Upper lobe of left lung (tissue), 6 donors: ENCODE results near the gene OFD1. TPM values are rescaled to one million over a fixed set of nuclear protein-coding genes. Genes with fewer than 3 reads are reported as not detected.
A peak's percentile ranks its signal among the peaks of the same experiment; 100 is the strongest.

Experiments
- ATAC-seq, 2 donors: fragments of 200-7000 bp; cut with Tn5 transposase; one replicate each; pipeline ENCODE4 v1.9.1; 2022; ENCODE audit warnings: mild to moderate bottlenecking in 2 of 2, moderate library complexity in 2 of 2; ENCODE audit not compliant: low FRiP score in 2 of 2
- DNase-seq, 2 donors: peaks; one replicate each; pipeline ENCODE4 v3.0.0-alpha.2; 2019 to 2020
- H3K27ac ChIP-seq, 4 donors: fragments of 200-600 bp; sonication (generic); one replicate each; pipeline ENCODE4 v1.5.1; 2016 to 2019
- H3K27me3 ChIP-seq, 4 donors: fragments of 200-600 bp; sonication (generic); one replicate each; pipeline ENCODE4 v1.5.1; 2017 to 2019
- H3K36me3 ChIP-seq, 4 donors: fragments of 200-600 bp; sonication (generic); one replicate each; pipeline ENCODE4 v1.5.1; 2016 to 2019
- H3K4me1 ChIP-seq, 4 donors: fragments of 200-600 bp; sonication (generic); one replicate each; pipeline ENCODE4 v1.5.1; 2018 to 2019
- H3K4me3 ChIP-seq, 4 donors: fragments of 200-600 bp; sonication (generic); one replicate each; pipeline ENCODE4 v1.5.1; 2017 to 2019; ENCODE audit warnings: mild to moderate bottlenecking in 2 of 4, moderate library complexity in 1 of 4
- H3K9me3 ChIP-seq, 4 donors: fragments of 200-600 bp; sonication (generic); one replicate each; pipeline ENCODE4 v1.5.1; 2018 to 2019
- EP300 ChIP-seq, 4 donors: sonication (generic); formaldehyde crosslinking; IDR thresholded peaks; one replicate each; pipeline ENCODE4 v1.5.1; 2017; ENCODE audit warnings: antibody characterized with exemption in 4 of 4, control low read depth in 2 of 4
- POLR2A ChIP-seq, 4 donors: fragments of 450-650 bp; IDR thresholded peaks; one replicate each; pipeline ENCODE4 v1.5.1; 2016 to 2017; ENCODE audit warnings: antibody characterized with exemption in 4 of 4, mild to moderate bottlenecking in 2 of 4
- POLR2AphosphoS5 ChIP-seq, 2 donors: sonication (generic); formaldehyde crosslinking; IDR thresholded peaks; one replicate each; pipeline ENCODE4 v1.5.1; 2017; ENCODE audit warnings: antibody characterized with exemption in 2 of 2
- WGBS, 2 donors: methylation state at CpG; one replicate each; pipeline ENCODE4 v1.1.5; 2017 to 2018; 5-methylcytosine and 5-hydroxymethylcytosine counted together
- total RNA-seq, 6 donors: library from RNA; depleted of rRNA in 4 of 6; stranded (reverse); fragments of >200 nt in 4 of 6; gene quantifications; one replicate each; pipeline versions ENCODE4 v1.1.0 to v1.2.1, GENCODE V29; 2016 to 2021
- TF ChIP-seq, protein P1 (sequence below), 6 experiments: fragments of 450-650 bp in 4 of 6; fragments of 200-600 bp in 2 of 6; sonication (generic) in 2 of 6; IDR thresholded peaks; one replicate each; pipeline ENCODE4 v1.5.1; 2016 to 2019; ENCODE audit warnings: antibody characterized with exemption in 6 of 6
- donor health status: DM: no; HTN: no; CAD: no; lungs with moderate emphysema.
- donor health status: DM: no; HTN: yes; CAD: no; lungs with severe emphysema.

OFD1 gene
- total RNA-seq, 6 donors from 2014 or later, result 19.2 to 98.5 (median 37.0) TPM

DNA sequence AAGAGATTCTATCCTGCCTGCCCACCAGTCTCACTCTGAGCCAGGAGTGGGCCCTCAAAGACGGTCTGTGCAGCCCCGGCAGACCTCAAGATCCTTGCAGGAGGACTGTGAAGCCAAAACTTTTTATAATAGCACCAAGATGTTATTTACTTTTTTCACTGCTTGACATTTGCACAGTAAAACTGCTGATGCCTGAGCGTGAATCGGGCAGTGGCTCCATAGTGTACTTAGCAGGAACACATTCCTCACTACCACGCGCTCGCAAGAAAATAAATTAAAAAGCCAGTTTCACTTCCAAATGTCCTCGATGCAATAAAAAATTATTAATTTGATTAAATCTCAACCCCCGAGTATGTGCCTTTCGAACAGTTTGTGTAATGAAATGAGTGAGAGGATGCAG, 59.9 kb downstream of the OFD1 start:
- Histone ChIP-seq H3K27ac (no peak overlapping the region), H3K9me3 (no peaks in the 10 kb centered on the region), H3K4me3 (no peak overlapping the region), H3K4me1 (no peaks in the 10 kb centered on the region), H3K27me3 (no peaks in the 10 kb centered on the region), H3K36me3 (no peaks in the 10 kb centered on the region)
- ATAC-seq, result no peak
- WGBS, 2 donors, result 72 to 88% methylated on average over 10 of the region's 10 CpGs
- no peak for DNase-seq
- TF ChIP-seq POLR2AphosphoS5 (IDR thresholded peaks at IDR 0.05) (no peak), POLR2A (IDR thresholded peaks at IDR 0.05) (no peak), EP300 (IDR thresholded peaks at IDR 0.05) (no peak)
- TF ChIP-seq, protein P1, sequence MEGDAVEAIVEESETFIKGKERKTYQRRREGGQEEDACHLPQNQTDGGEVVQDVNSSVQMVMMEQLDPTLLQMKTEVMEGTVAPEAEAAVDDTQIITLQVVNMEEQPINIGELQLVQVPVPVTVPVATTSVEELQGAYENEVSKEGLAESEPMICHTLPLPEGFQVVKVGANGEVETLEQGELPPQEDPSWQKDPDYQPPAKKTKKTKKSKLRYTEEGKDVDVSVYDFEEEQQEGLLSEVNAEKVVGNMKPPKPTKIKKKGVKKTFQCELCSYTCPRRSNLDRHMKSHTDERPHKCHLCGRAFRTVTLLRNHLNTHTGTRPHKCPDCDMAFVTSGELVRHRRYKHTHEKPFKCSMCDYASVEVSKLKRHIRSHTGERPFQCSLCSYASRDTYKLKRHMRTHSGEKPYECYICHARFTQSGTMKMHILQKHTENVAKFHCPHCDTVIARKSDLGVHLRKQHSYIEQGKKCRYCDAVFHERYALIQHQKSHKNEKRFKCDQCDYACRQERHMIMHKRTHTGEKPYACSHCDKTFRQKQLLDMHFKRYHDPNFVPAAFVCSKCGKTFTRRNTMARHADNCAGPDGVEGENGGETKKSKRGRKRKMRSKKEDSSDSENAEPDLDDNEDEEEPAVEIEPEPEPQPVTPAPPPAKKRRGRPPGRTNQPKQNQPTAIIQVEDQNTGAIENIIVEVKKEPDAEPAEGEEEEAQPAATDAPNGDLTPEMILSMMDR (IDR thresholded peaks at IDR 0.05), result no peak

DNA sequence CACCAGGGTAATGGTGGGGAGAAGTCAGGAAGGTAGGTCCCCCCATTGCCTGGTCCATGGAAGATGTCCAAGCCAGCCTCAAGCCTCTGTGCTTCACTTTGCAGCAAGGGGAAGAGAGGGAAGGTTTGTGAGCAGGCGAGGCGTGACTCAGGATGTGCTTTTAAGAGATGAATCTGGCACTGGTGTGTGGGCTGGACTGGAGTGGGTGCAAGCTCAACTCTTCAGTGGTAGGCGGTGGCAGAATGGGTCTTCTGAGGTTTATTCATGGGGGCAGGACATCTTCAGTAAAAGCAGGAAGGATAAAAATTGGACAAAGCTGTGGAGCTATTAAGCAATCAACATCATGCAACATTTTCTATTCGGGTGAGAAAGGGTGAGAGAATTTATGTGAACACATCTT, 63.0 kb downstream of the OFD1 start:
- Histone ChIP-seq H3K27ac (no peak overlapping the region), H3K36me3 (no peaks in the 10 kb centered on the region), H3K27me3 (no peaks in the 10 kb centered on the region), H3K4me1 (no peaks in the 10 kb centered on the region), H3K4me3 (no peak overlapping the region), H3K9me3 (no peaks in the 10 kb centered on the region)
- TF ChIP-seq EP300 (IDR thresholded peaks at IDR 0.05), result no peak
- TF ChIP-seq POLR2AphosphoS5 (IDR thresholded peaks at IDR 0.05), result no peak
- TF ChIP-seq, protein P1 (IDR thresholded peaks at IDR 0.05), result no peak
- TF ChIP-seq POLR2A (IDR thresholded peaks at IDR 0.05), result no peak
- DNase-seq, result no peak
- no peak for ATAC-seq
- 85 to 88% methylated on average over 4 of the region's 4 CpGs for WGBS, 2 donors

DNA sequence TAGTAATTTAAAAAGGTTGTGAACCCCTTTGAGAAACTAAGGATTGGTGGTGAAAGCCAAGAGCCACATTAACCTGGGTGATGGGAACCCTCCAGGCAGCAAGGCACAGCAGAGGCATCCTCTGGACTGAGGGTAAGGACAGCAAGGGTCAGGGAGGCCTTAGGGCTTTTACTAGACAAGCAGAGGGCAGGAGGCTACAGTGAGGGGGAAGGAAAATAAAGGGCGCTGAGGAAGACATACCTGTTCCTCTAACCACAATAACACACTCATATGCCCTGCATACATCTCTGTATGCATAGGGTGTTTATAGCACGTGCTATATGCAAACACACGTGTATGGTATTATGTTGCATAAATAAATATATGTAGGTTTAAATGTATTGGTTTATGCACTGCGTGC, 63.6 kb downstream of the OFD1 start:
- H3K27me3 ChIP-seq, result no peaks in the 10 kb centered on the region
- no peak overlapping the region for H3K4me3 ChIP-seq
- ATAC-seq (no peak), DNase-seq (no peak)
- no peak for TF ChIP-seq POLR2AphosphoS5 (IDR thresholded peaks at IDR 0.05)
- TF ChIP-seq EP300 (IDR thresholded peaks at IDR 0.05), result no peak
- TF ChIP-seq POLR2A (IDR thresholded peaks at IDR 0.05), result no peak
- TF ChIP-seq, protein P1 (IDR thresholded peaks at IDR 0.05), result no peak
- H3K9me3 ChIP-seq, result no peaks in the 10 kb centered on the region
- no peaks in the 10 kb centered on the region for H3K4me1 ChIP-seq
- no peaks in the 10 kb centered on the region for H3K36me3 ChIP-seq
- WGBS, 2 donors, result 93 to 95% methylated on average over 4 of the region's 4 CpGs
- H3K27ac ChIP-seq, result no peak overlapping the region

DNA sequence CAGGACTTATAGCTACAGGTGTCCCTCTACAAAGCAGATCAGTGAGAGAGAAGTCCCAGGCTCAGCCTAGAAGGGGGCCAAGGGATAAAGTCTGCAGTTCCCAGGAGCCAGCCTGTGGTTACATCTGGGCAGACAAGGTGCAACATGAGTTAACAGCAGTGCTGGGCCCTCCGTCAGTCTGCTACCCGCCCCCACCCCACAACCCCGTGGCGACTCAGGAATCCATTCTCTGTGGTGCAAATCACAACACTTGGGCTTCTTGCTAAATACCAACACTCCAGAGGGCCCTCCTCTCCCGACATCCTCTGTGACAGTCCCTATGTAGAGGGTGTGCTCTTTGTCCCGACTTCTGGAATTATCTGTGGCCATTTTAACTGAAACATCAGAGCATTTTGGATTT, 68.6 kb downstream of the OFD1 start:
- WGBS, 2 donors, result 43 to 81% methylated on average over 5 to 6 of the region's 6 CpGs
- Histone ChIP-seq H3K27me3 (no peaks in the 10 kb centered on the region), H3K4me3 (no peak overlapping the region), H3K9me3 (no peaks in the 10 kb centered on the region), H3K36me3 (no peaks in the 10 kb centered on the region), H3K27ac (no peak overlapping the region), H3K4me1 (no peaks in the 10 kb centered on the region)
- TF ChIP-seq, protein P1 (IDR thresholded peaks at IDR 0.05), result no peak
- no peak for TF ChIP-seq POLR2A (IDR thresholded peaks at IDR 0.05)
- TF ChIP-seq EP300 (IDR thresholded peaks at IDR 0.05), result no peak
- TF ChIP-seq POLR2AphosphoS5 (IDR thresholded peaks at IDR 0.05), result no peak
- DNase-seq (no peak), ATAC-seq (no peak)

DNA sequence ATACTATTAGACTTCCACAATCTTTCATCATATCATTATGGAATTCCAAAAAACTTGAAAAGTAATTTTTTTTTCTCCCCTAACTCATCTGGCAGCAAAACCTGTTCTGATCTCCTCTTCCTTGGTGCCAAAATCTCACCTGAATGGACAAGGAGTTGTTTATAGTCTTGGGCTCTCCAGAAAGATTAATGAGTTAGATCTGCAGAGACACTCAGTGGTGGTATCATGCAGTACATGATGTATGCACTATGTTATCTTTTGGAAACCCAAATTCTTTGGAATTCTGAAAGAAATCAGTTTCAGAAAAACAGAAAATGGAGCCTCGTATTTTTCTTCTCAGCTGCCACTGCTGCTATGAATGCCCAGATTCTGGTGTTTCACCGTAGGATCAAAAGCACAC, 70.7 kb downstream of the OFD1 start:
- 69 to 72% methylated on average over 2 of the region's 2 CpGs for WGBS, 2 donors
- DNase-seq, result no peak
- TF ChIP-seq EP300 (IDR thresholded peaks at IDR 0.05) (no peak), POLR2AphosphoS5 (IDR thresholded peaks at IDR 0.05) (no peak), POLR2A (IDR thresholded peaks at IDR 0.05) (no peak)
- TF ChIP-seq, protein P1 (IDR thresholded peaks at IDR 0.05), result peak in 2 of 6 experiments; percentile 11 to 19
- Histone ChIP-seq H3K4me3 (no peak overlapping the region), H3K27me3 (no peaks in the 10 kb centered on the region), H3K9me3 (no peaks in the 10 kb centered on the region), H3K4me1 (no peaks in the 10 kb centered on the region), H3K27ac (no peak overlapping the region), H3K36me3 (no peaks in the 10 kb centered on the region)
- ATAC-seq, result no peak
